ENCODE results near the gene MALT1. TPM values are rescaled to one million over a fixed set of nuclear protein-coding genes. Genes with fewer than 3 reads are reported as not detected.

MALT1 gene
- total and polyA plus RNA-seq, 2 donors from 2014 or later: 10.4 to 39.4 TPM

- no peak overlapping the region for H3K27ac ChIP-seq (ENCODE audit: low read depth in 2 of 2, low read length in 2 of 2)
- H3K9ac ChIP-seq (ENCODE audit: low read length in 3 of 3): no peak overlapping the region
- no peaks in the 10 kb centered on the region for H3K36me3 ChIP-seq (ENCODE audit: control insufficient read depth in 2 of 3, insufficient read depth in 3 of 3, low read length in 3 of 3)
- no peak for DNase-seq
- H3K4me3 ChIP-seq (ENCODE audit: low read length in 3 of 3): no peak overlapping the region
- TF ChIP-seq, protein P1, sequence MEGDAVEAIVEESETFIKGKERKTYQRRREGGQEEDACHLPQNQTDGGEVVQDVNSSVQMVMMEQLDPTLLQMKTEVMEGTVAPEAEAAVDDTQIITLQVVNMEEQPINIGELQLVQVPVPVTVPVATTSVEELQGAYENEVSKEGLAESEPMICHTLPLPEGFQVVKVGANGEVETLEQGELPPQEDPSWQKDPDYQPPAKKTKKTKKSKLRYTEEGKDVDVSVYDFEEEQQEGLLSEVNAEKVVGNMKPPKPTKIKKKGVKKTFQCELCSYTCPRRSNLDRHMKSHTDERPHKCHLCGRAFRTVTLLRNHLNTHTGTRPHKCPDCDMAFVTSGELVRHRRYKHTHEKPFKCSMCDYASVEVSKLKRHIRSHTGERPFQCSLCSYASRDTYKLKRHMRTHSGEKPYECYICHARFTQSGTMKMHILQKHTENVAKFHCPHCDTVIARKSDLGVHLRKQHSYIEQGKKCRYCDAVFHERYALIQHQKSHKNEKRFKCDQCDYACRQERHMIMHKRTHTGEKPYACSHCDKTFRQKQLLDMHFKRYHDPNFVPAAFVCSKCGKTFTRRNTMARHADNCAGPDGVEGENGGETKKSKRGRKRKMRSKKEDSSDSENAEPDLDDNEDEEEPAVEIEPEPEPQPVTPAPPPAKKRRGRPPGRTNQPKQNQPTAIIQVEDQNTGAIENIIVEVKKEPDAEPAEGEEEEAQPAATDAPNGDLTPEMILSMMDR (IDR thresholded peaks at IDR 0.05; ENCODE audit: borderline replicate concordance, extremely low read depth, insufficient read depth): no peak
- FAIRE-seq: no peak
- H3K27me3 ChIP-seq (ENCODE audit: control insufficient read depth, insufficient read depth, low read length): no peaks in the 10 kb centered on the region
- no peaks in the 10 kb centered on the region for H3K9me3 ChIP-seq (ENCODE audit: control insufficient read depth in 2 of 3, insufficient read depth in 1 of 3, low read length in 3 of 3)
- intact Hi-C loops (cut with DNase I): no loop called here
- no peaks in the 10 kb centered on the region for H3K4me1 ChIP-seq (ENCODE audit: control insufficient read depth in 2 of 3, insufficient read depth in 2 of 3, low read depth in 1 of 3, low read length in 3 of 3)
Observed at GRCh38 chr18:58800582-58800981, 129.3 kb downstream of the MALT1 start.

DNA sequence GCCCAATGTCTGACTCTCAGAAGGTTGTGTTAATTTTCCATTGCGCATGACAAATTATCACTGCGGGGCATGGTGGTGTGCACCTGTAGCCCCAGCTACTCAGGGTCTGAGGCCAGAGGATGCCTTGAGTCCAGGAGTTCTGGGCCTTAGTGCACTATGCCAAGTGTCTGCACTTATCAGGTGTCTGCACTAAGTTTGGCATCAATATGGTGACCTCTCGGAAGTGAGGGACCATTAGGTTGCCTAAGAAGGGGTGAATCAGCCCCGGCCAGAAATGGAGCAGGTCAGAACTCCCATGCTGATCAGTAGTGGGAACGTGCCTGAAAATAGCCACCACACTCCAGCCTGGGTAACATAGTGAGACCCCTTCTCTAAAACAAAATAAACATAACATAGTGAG, 131.7 kb downstream of the MALT1 start:
- DNase-seq: no peak

GRCh38 chr18:58803978-58804377, 132.7 kb downstream of the MALT1 start:
- TF ChIP-seq, protein P1 (IDR thresholded peaks at IDR 0.05; ENCODE audit: borderline replicate concordance, extremely low read depth, insufficient read depth): no peak
- H3K27me3 ChIP-seq (ENCODE audit: control insufficient read depth, insufficient read depth, low read length): no peaks in the 10 kb centered on the region
- no peak overlapping the region for H3K27ac ChIP-seq (ENCODE audit: low read depth in 2 of 2, low read length in 2 of 2)
- no peak for DNase-seq
- FAIRE-seq: no peak
- H3K4me3 ChIP-seq (ENCODE audit: low read length in 3 of 3): no peak overlapping the region
- intact Hi-C loops (cut with DNase I): no loop called here
- no peaks in the 10 kb centered on the region for H3K9me3 ChIP-seq (ENCODE audit: control insufficient read depth in 2 of 3, insufficient read depth in 1 of 3, low read length in 3 of 3)
- H3K4me1 ChIP-seq (ENCODE audit: control insufficient read depth in 2 of 3, insufficient read depth in 2 of 3, low read depth in 1 of 3, low read length in 3 of 3): no peaks in the 10 kb centered on the region
- no peak overlapping the region for H3K9ac ChIP-seq (ENCODE audit: low read length in 3 of 3)
- H3K36me3 ChIP-seq (ENCODE audit: control insufficient read depth in 2 of 3, insufficient read depth in 3 of 3, low read length in 3 of 3): no peaks in the 10 kb centered on the region

More for the DNA sequence above, 131.7 kb downstream of the MALT1 start:
- H3K36me3 ChIP-seq (ENCODE audit: control insufficient read depth in 2 of 3, insufficient read depth in 3 of 3, low read length in 3 of 3): no peaks in the 10 kb centered on the region
- H3K9ac ChIP-seq (ENCODE audit: low read length in 3 of 3): no peak overlapping the region
- TF ChIP-seq, protein P1 (IDR thresholded peaks at IDR 0.05; ENCODE audit: borderline replicate concordance, extremely low read depth, insufficient read depth): no peak
- intact Hi-C loops (cut with DNase I): no loop called here
- no peak overlapping the region for H3K27ac ChIP-seq (ENCODE audit: low read depth in 2 of 2, low read length in 2 of 2)
- no peak for FAIRE-seq
- H3K4me1 ChIP-seq (ENCODE audit: control insufficient read depth in 2 of 3, insufficient read depth in 2 of 3, low read depth in 1 of 3, low read length in 3 of 3): no peaks in the 10 kb centered on the region
- H3K9me3 ChIP-seq (ENCODE audit: control insufficient read depth in 2 of 3, insufficient read depth in 1 of 3, low read length in 3 of 3): no peaks in the 10 kb centered on the region
- H3K4me3 ChIP-seq (ENCODE audit: low read length in 3 of 3): no peak overlapping the region
- no peaks in the 10 kb centered on the region for H3K27me3 ChIP-seq (ENCODE audit: control insufficient read depth, insufficient read depth, low read length)

Other genes with a start within 250 kb of the MALT1 start
- gene ALPK2, start 42.4 kb upstream of the MALT1 start, total RNA-seq: 18.7 TPM
- 5.8 TPM for gene ALPK2, start 42.4 kb upstream of the MALT1 start, polyA plus RNA-seq (ENCODE audit: insufficient read depth, low read depth, low replicate concordance)
- gene ZNF532, start 193.4 kb downstream of the MALT1 start, total RNA-seq: 76.3 TPM
- gene ZNF532, start 193.4 kb downstream of the MALT1 start, polyA plus RNA-seq (ENCODE audit: insufficient read depth, low read depth, low replicate concordance): 5.7 TPM